Measurements from ENCODE around the gene IQSEC1. TPM values are rescaled to one million over a fixed set of nuclear protein-coding genes. Genes with fewer than 3 reads are reported as not detected.

Gene IQSEC1
- total and polyA plus RNA-seq, 9 of the 15 experiments (the other 6 are each of a cell fraction or from before 2014, with no cell fraction given) = 0.56 to 39.0 (median 6.8) TPM

- TF ChIP-seq VEZF1 (CRISPR knock-in tag; IDR thresholded peaks at IDR 0.05) (peak; percentile 36; the same call in 1 of the 2 replicates), HCFC1 (IDR thresholded peaks at IDR 0.05; ENCODE audit: low read depth, low read length) (no peak), ZBTB7A (IDR thresholded peaks at IDR 0.05; ENCODE audit: borderline replicate concordance, control insufficient read depth, low read depth, low read length) (no peak), BCOR (IDR thresholded peaks at IDR 0.05) (no peak), YY1 (IDR thresholded peaks at IDR 0.05; ENCODE audit: borderline replicate concordance in 1 of 3, control insufficient read depth in 1 of 3, extremely low read depth in 1 of 3, insufficient read depth in 3 of 3, insufficient read length in 1 of 3, insufficient replicate concordance in 2 of 3, low read depth in 1 of 3, low read length in 2 of 3) (peak in 1 of 3 experiments; percentile 38), HOMEZ (CRISPR knock-in tag; IDR thresholded peaks at IDR 0.05) (no peak), ZNF143 (CRISPR knock-in tag; IDR thresholded peaks at IDR 0.05) (no peak), CTBP1 (IDR thresholded peaks at IDR 0.05; ENCODE audit: borderline replicate concordance) (no peak), MXI1 (IDR thresholded peaks at IDR 0.05; ENCODE audit: low read depth, low read length) (no peak), ZNF133 (CRISPR knock-in tag; IDR thresholded peaks at IDR 0.05) (0 out of 2 replicates have a peak, but pooled peaks have one; percentile 59), TSHZ1 (CRISPR knock-in tag; IDR thresholded peaks at IDR 0.05) (peak; percentile 77; the same call in 1 of the 2 replicates), ZNF764 (CRISPR knock-in tag; IDR thresholded peaks at IDR 0.05; ENCODE audit: low read depth) (no peak)
- TF ChIP-seq, protein P1, sequence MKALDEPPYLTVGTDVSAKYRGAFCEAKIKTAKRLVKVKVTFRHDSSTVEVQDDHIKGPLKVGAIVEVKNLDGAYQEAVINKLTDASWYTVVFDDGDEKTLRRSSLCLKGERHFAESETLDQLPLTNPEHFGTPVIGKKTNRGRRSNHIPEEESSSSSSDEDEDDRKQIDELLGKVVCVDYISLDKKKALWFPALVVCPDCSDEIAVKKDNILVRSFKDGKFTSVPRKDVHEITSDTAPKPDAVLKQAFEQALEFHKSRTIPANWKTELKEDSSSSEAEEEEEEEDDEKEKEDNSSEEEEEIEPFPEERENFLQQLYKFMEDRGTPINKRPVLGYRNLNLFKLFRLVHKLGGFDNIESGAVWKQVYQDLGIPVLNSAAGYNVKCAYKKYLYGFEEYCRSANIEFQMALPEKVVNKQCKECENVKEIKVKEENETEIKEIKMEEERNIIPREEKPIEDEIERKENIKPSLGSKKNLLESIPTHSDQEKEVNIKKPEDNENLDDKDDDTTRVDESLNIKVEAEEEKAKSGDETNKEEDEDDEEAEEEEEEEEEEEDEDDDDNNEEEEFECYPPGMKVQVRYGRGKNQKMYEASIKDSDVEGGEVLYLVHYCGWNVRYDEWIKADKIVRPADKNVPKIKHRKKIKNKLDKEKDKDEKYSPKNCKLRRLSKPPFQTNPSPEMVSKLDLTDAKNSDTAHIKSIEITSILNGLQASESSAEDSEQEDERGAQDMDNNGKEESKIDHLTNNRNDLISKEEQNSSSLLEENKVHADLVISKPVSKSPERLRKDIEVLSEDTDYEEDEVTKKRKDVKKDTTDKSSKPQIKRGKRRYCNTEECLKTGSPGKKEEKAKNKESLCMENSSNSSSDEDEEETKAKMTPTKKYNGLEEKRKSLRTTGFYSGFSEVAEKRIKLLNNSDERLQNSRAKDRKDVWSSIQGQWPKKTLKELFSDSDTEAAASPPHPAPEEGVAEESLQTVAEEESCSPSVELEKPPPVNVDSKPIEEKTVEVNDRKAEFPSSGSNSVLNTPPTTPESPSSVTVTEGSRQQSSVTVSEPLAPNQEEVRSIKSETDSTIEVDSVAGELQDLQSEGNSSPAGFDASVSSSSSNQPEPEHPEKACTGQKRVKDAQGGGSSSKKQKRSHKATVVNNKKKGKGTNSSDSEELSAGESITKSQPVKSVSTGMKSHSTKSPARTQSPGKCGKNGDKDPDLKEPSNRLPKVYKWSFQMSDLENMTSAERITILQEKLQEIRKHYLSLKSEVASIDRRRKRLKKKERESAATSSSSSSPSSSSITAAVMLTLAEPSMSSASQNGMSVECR (CRISPR knock-in tag; IDR thresholded peaks at IDR 0.05) = no peak
- TF ChIP-seq, protein P2, sequence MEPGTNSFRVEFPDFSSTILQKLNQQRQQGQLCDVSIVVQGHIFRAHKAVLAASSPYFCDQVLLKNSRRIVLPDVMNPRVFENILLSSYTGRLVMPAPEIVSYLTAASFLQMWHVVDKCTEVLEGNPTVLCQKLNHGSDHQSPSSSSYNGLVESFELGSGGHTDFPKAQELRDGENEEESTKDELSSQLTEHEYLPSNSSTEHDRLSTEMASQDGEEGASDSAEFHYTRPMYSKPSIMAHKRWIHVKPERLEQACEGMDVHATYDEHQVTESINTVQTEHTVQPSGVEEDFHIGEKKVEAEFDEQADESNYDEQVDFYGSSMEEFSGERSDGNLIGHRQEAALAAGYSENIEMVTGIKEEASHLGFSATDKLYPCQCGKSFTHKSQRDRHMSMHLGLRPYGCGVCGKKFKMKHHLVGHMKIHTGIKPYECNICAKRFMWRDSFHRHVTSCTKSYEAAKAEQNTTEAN (CRISPR knock-in tag; IDR thresholded peaks at IDR 0.05) = no peak
These were observed 61.5 kb downstream of the IQSEC1 start (continued) for GRCh38 chr3:13011573-13012220.
